Choroid plexus epithelial cell (primary cell): ENCODE results near the gene HELZ.

Experiments used
- DNase-seq: peaks from one replicate; pipeline ENCODE4 v3.0.0-alpha.2; 2010; ENCODE audit warnings: low read depth
- H3K4me3 ChIP-seq: 2 replicates; pipeline ENCODE4 v1.5.1; 2011; ENCODE audit warnings: low read depth, mild to moderate bottlenecking, control low read depth, low read length, moderate library complexity
- TF ChIP-seq, protein P1 (sequence below): conservative IDR thresholded peaks from 2 replicates; pipeline ENCODE4 v1.5.1; 2011; ENCODE audit warnings: low read depth, mild to moderate bottlenecking, control low read depth, inconsistent platforms, low read length, moderate library complexity

Gene HELZ

GRCh38 chr17:67178555-67178954, 66.4 kb downstream of the HELZ start:
- no peak for DNase-seq
- TF ChIP-seq, protein P1, sequence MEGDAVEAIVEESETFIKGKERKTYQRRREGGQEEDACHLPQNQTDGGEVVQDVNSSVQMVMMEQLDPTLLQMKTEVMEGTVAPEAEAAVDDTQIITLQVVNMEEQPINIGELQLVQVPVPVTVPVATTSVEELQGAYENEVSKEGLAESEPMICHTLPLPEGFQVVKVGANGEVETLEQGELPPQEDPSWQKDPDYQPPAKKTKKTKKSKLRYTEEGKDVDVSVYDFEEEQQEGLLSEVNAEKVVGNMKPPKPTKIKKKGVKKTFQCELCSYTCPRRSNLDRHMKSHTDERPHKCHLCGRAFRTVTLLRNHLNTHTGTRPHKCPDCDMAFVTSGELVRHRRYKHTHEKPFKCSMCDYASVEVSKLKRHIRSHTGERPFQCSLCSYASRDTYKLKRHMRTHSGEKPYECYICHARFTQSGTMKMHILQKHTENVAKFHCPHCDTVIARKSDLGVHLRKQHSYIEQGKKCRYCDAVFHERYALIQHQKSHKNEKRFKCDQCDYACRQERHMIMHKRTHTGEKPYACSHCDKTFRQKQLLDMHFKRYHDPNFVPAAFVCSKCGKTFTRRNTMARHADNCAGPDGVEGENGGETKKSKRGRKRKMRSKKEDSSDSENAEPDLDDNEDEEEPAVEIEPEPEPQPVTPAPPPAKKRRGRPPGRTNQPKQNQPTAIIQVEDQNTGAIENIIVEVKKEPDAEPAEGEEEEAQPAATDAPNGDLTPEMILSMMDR, result no peak

DNA sequence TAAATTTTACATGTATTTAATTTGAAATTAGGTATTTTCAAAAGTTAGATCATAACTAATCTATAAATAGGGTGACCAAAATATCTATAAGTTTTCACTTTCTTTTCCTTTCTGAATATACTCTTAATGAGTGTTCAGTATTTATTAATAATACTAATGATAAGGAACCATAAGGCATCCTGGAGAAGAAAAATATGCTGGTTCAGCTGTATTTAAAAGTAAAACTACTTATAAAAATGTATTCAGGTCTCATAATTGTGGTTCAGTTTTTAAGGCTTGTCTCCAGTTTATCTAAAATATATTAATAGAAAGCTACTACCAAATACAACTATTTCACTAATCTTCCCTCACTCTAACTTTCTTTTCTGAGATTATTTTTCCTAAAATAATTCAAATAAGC, 67.3 kb downstream of the HELZ start:
- DNase-seq, result no peak
- H3K4me3 ChIP-seq, result no peak overlapping the region
- TF ChIP-seq, protein P1, result no peak

More at GRCh38 chr17:67178555-67178954, 66.4 kb downstream of the HELZ start:
- no peak overlapping the region for H3K4me3 ChIP-seq

GRCh38 chr17:67174190-67174589, 70.8 kb downstream of the HELZ start:
- H3K4me3 ChIP-seq, result no peak overlapping the region
- TF ChIP-seq, protein P1, result no peak
- DNase-seq, result no peak

GRCh38 chr17:67171560-67171959, 73.4 kb downstream of the HELZ start:
- H3K4me3 ChIP-seq, result no peak overlapping the region
- TF ChIP-seq, protein P1, result no peak
- DNase-seq, result no peak

DNA sequence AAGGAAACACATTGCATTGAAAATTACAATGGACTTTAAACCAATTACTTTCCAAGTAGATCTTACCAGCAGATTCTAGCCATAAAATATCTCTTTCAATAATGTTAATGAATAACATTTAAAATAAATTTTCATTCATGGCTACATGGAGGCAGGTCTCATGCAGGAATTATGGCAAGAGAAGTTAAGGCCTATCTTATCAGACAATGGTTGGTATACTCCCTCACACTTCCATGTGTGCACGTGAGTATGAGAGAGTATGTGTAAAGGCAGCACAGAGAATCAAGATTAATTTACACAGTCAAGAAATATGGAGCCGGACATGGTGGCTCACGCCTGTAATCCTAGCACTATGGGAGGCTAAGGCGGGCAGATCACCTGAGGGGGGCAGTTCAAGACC, 76.5 kb downstream of the HELZ start:
- TF ChIP-seq, protein P1, result no peak
- no peak overlapping the region for H3K4me3 ChIP-seq
- no peak for DNase-seq

DNA sequence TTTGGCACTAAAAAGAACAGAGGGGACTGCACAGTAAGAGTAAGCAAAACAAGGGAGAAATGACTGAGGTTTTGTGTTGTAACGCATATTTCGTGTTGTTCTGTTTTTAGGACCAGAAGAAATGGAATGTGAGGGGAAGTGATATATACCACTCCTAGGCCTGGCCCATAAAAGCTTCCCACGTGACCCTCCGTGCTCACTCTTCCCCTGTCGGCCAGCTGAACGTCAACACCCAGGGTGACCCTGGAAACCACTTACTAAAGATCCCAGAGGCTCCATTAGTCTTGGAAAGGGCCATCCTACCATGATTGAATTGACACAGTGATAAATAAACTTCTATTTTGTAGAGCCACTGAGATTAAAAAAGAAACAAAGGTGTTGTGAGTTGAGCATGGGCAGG, 79.8 kb downstream of the HELZ start:
- DNase-seq, result no peak
- TF ChIP-seq, protein P1, result no peak
- H3K4me3 ChIP-seq, result no peak overlapping the region

GRCh38 chr17:67164302-67164701, 80.7 kb downstream of the HELZ start:
- H3K4me3 ChIP-seq, result no peak overlapping the region
- no peak for DNase-seq
- TF ChIP-seq, protein P1, result no peak
